Psoas muscle (tissue), 8 donors: Measurements from ENCODE around the gene TJP2. TPM values are rescaled to one million over a fixed set of nuclear protein-coding genes. Genes with fewer than 3 reads are reported as not detected.

ENCODE experiments used
- ATAC-seq, 4 donors: fragments of 200-7000 bp; cut with Tn5 transposase; one replicate each; pipeline ENCODE4 v1.9.1; 2020; ENCODE audit warnings: moderate library complexity in 3 of 4, mild to moderate bottlenecking in 2 of 4
- DNase-seq, 2 donors: peaks; one replicate each; pipeline ENCODE4 v3.0.0-alpha.2; 2020
- H3K27ac ChIP-seq: fragments of 200-600 bp; one replicate; pipeline ENCODE4 v1.8.0; 2022
- H3K27me3 ChIP-seq, 3 donors: fragments of 200-600 bp in 1 of 3; one replicate each; pipeline versions ENCODE4 v1.6.1 to v1.8.0; 2013 to 2022; ENCODE audit warnings: low read length in 2 of 3, mild to moderate bottlenecking in 2 of 3, moderate library complexity in 1 of 3; ENCODE audit not compliant: insufficient read depth in 3 of 3
- H3K36me3 ChIP-seq, 2 donors: fragments of 200-600 bp in 1 of 2; one replicate each; pipeline versions ENCODE4 v1.6.1 to v1.8.0; 2013 to 2022; ENCODE audit warnings: low read depth in 1 of 2, mild to moderate bottlenecking in 1 of 2, moderate library complexity in 1 of 2; ENCODE audit not compliant: insufficient read depth in 1 of 2
- H3K4me1 ChIP-seq: fragments of 200-600 bp; one replicate; pipeline ENCODE4 v1.8.0; 2022
- H3K4me3 ChIP-seq: fragments of 200-600 bp; one replicate; pipeline ENCODE4 v1.8.0; 2022; ENCODE audit warnings: mild to moderate bottlenecking
- H3K9me3 ChIP-seq: fragments of 200-600 bp; one replicate; pipeline ENCODE4 v1.8.0; 2022
- CTCF ChIP-seq: fragments of 200-600 bp; IDR thresholded peaks from one replicate; pipeline ENCODE4 v1.8.0; 2022; ENCODE audit warnings: antibody characterized with exemption
- WGBS, 3 donors: extraction: QIAGEN DNeasy Blood & Tissue Kit; methylation state at CpG; one replicate each; pipeline versions ENCODE4 v1.1.6 to v1.1.7; 2013; 5-methylcytosine and 5-hydroxymethylcytosine counted together
- intact Hi-C, 2 donors: fragments of 100-400 bp; cut with DNase I; formaldehyde crosslinking; loops; one replicate each; pipeline versions ENCODE4 v1.11.0 to v1.14.2; 2022
- polyA plus RNA-seq, 3 donors: library from polyadenylated mRNA; stranded (reverse); fragments of 200-250 nt; gene quantifications; one replicate each; pipeline ENCODE4 v1.2.3, GENCODE V29; 2013
- total RNA-seq, 4 donors: library from RNA; stranded (reverse); fragmentation: NEBNext Ultra II Directional in 2 of 4; extraction: Animal tissue kit (Norgen Biotek cat#: 25700) in 2 of 4; gene quantifications; one replicate each; pipeline versions ENCODE4 v1.2.1 to v1.2.4, GENCODE V29; 2021 to 2023
- donor health status: healthy with polysubstance abuse.
- donor health status: DM: no; HTN: no; CAD: no; lungs with moderate emphysema.
- donor health status: Bipolar disorder and iron deficiency.
- donor health status: healthy.
- donor health status: DM: yes; HTN: yes; CAD: no.
- donor health status: DM: no; HTN: no; CAD: no.
- donor health status: DM: no; HTN: no; CAD: no.
- donor health status: DM: yes; HTN: yes; CAD: no.

The TJP2 gene
- total and polyA plus RNA-seq, 7 donors = 6.6 to 25.1 (median 14.8) TPM

- no peak for ATAC-seq
- intact Hi-C loops = no loop called here
- no peaks in the 10 kb centered on the region for H3K4me1 ChIP-seq
- H3K9me3 ChIP-seq = no peaks in the 10 kb centered on the region
- no peak overlapping the region for H3K4me3 ChIP-seq
- 77 to 82% (median 81%) methylated on average over 5 of the region's 5 CpGs for WGBS, 3 donors
- no peak for DNase-seq
- TF ChIP-seq CTCF = no peak
- no peak overlapping the region for H3K27ac ChIP-seq
- no peaks in the 10 kb centered on the region for H3K27me3 ChIP-seq
- H3K36me3 ChIP-seq = peaks cover 0 to 73% of the 10 kb centered on the region in 2 donors
Measured at GRCh38 chr9:69229367-69229766, 55.3 kb downstream of the TJP2 start.

- H3K4me1 ChIP-seq = peaks cover 8% of the 10 kb centered on the region
- H3K27ac ChIP-seq = no peak overlapping the region
- intact Hi-C loops = loop anchor here (5.0 to 10.0 kb wide), 3 partner anchors 53 to 155 kb away; partner anchors contain the start of gene ENTREP1 (in 1 of the 2)
- DNase-seq (no peak), ATAC-seq (no peak)
- WGBS, 3 donors = 64 to 85% (median 71%) methylated on average over 6 of the region's 6 CpGs
- H3K4me3 ChIP-seq = no peak overlapping the region
- peaks cover 0 to 56% of the 10 kb centered on the region in 2 donors for H3K36me3 ChIP-seq
- TF ChIP-seq CTCF = no peak
- no peaks in the 10 kb centered on the region for H3K27me3 ChIP-seq
- H3K9me3 ChIP-seq = no peaks in the 10 kb centered on the region
Measured at GRCh38 chr9:69232135-69232534, 58.1 kb downstream of the TJP2 start.

GRCh38 chr9:69234683-69235082 lies 60.6 kb downstream of the TJP2 start:
- no peak for ATAC-seq
- Histone ChIP-seq H3K27ac (no peak overlapping the region), H3K4me3 (no peak overlapping the region), H3K9me3 (no peaks in the 10 kb centered on the region), H3K4me1 (peaks cover 9% of the 10 kb centered on the region), H3K36me3 (peaks cover 3 to 56% of the 10 kb centered on the region in 2 donors), H3K27me3 (no peaks in the 10 kb centered on the region)
- no peak for TF ChIP-seq CTCF
- intact Hi-C loops = loop anchor here (5.0 to 10.0 kb wide), 3 partner anchors 50 to 153 kb away; partner anchors contain the start of gene ENTREP1 (in 1 of the 2)
- DNase-seq = no peak
- 96 to 99% (median 96%) methylated on average over 3 of the region's 3 CpGs for WGBS, 3 donors

GRCh38 chr9:69236188-69236587 lies 62.1 kb downstream of the TJP2 start:
- ATAC-seq (peak; percentile 88 to 98 (median 96)), DNase-seq (no peak)
- Histone ChIP-seq H3K27ac (peak overlapping the region; percentile 76), H3K4me3 (no peak overlapping the region), H3K36me3 (peaks cover 3 to 60% of the 10 kb centered on the region in 2 donors), H3K27me3 (no peaks in the 10 kb centered on the region), H3K4me1 (peaks cover 9% of the 10 kb centered on the region), H3K9me3 (no peaks in the 10 kb centered on the region)
- 30 to 54% (median 37%) methylated on average over 7 of the region's 7 CpGs for WGBS, 3 donors
- intact Hi-C loops = loop anchor here (10.0 kb wide), 2 partner anchors 49 to 89 kb away; partner anchors contain the start of gene ENTREP1 (in 1 of the 2)
- no peak for TF ChIP-seq CTCF
